ENCODE measurements around the gene TPCN2. TPM values are rescaled to one million over a fixed set of nuclear protein-coding genes. Genes with fewer than 3 reads are reported as not detected.
A peak's percentile ranks its signal among the peaks of the same experiment; 100 is the strongest.

Gene TPCN2
- total RNA-seq, 2 experiments from 2014 or later, result 21.4 to 22.1 TPM

- Mint-ChIP-seq H3K36me3 (peaks cover 2% of the 10 kb centered on the region), H3K4me1 (peaks cover 4% of the 10 kb centered on the region), H3K4me3 (no peak overlapping the region), H3K27me3 (no peaks in the 10 kb centered on the region), H3K9me3 (peaks cover 11% of the 10 kb centered on the region), H3K27ac (no peak overlapping the region)
- no peak for ATAC-seq (ENCODE audit: low read depth)
- DNase-seq, result no peak
- POLR2A ChIA-PET, result no interaction called here
These were observed 59.8 kb downstream of the TPCN2 start for GRCh38 chr11:69108559-69108958.

- ATAC-seq (ENCODE audit: low read depth), result no peak
- Mint-ChIP-seq H3K36me3 (peaks cover 2% of the 10 kb centered on the region), H3K27me3 (no peaks in the 10 kb centered on the region), H3K27ac (no peak overlapping the region), H3K9me3 (peaks cover 11% of the 10 kb centered on the region), H3K4me3 (no peak overlapping the region), H3K4me1 (peaks cover 4% of the 10 kb centered on the region)
- no peak for DNase-seq
- POLR2A ChIA-PET, result no interaction called here
These were observed 60.4 kb downstream of the TPCN2 start for GRCh38 chr11:69109101-69109500.

GRCh38 chr11:69110451-69110850 lies 61.7 kb downstream of the TPCN2 start:
- H3K27ac Mint-ChIP-seq, result no peak overlapping the region
- POLR2A ChIA-PET, result no interaction called here
- H3K36me3 Mint-ChIP-seq, result peaks cover 2% of the 10 kb centered on the region
- ATAC-seq (ENCODE audit: low read depth) (no peak), DNase-seq (no peak)
- H3K4me1 Mint-ChIP-seq, result peaks cover 4% of the 10 kb centered on the region
- peaks cover 11% of the 10 kb centered on the region for H3K9me3 Mint-ChIP-seq
- no peak overlapping the region for H3K4me3 Mint-ChIP-seq
- no peaks in the 10 kb centered on the region for H3K27me3 Mint-ChIP-seq

GRCh38 chr11:69111624-69112542 lies 63.2 kb downstream of the TPCN2 start:
- ATAC-seq (ENCODE audit: low read depth) (no peak), DNase-seq (no peak)
- peaks cover 2% of the 10 kb centered on the region for H3K4me1 Mint-ChIP-seq
- POLR2A ChIA-PET, result no interaction called here
- no peak overlapping the region for H3K27ac Mint-ChIP-seq
- no peak overlapping the region for H3K4me3 Mint-ChIP-seq
- H3K9me3 Mint-ChIP-seq, result peaks cover 11% of the 10 kb centered on the region
- H3K36me3 Mint-ChIP-seq, result peaks cover 2% of the 10 kb centered on the region
- H3K27me3 Mint-ChIP-seq, result no peaks in the 10 kb centered on the region

- H3K4me3 Mint-ChIP-seq, result no peak overlapping the region
- H3K27me3 Mint-ChIP-seq, result no peaks in the 10 kb centered on the region
- peaks cover 11% of the 10 kb centered on the region for H3K9me3 Mint-ChIP-seq
- peaks cover 1% of the 10 kb centered on the region for H3K36me3 Mint-ChIP-seq
- H3K27ac Mint-ChIP-seq, result no peak overlapping the region
- no peaks in the 10 kb centered on the region for H3K4me1 Mint-ChIP-seq
- ATAC-seq (ENCODE audit: low read depth), result no peak
- DNase-seq, result no peak
- POLR2A ChIA-PET, result no interaction called here
These were observed 64.5 kb downstream of the TPCN2 start for GRCh38 chr11:69113226-69113625.

- H3K4me3 Mint-ChIP-seq, result no peak overlapping the region
- ATAC-seq (ENCODE audit: low read depth) (no peak), DNase-seq (no peak)
- no peaks in the 10 kb centered on the region for H3K27me3 Mint-ChIP-seq
- peaks cover 10% of the 10 kb centered on the region for H3K9me3 Mint-ChIP-seq
- H3K4me1 Mint-ChIP-seq, result no peaks in the 10 kb centered on the region
- no peaks in the 10 kb centered on the region for H3K36me3 Mint-ChIP-seq
- H3K27ac Mint-ChIP-seq, result no peak overlapping the region
- POLR2A ChIA-PET, result no interaction called here
These were observed 65.1 kb downstream of the TPCN2 start for GRCh38 chr11:69113646-69114340.

- DNase-seq (no peak), ATAC-seq (ENCODE audit: low read depth) (no peak)
- POLR2A ChIA-PET, result no interaction called here
- no peaks in the 10 kb centered on the region for H3K27me3 Mint-ChIP-seq
- H3K4me1 Mint-ChIP-seq, result no peaks in the 10 kb centered on the region
- peaks cover 10% of the 10 kb centered on the region for H3K9me3 Mint-ChIP-seq
- no peak overlapping the region for H3K4me3 Mint-ChIP-seq
- H3K27ac Mint-ChIP-seq, result no peak overlapping the region
- H3K36me3 Mint-ChIP-seq, result no peaks in the 10 kb centered on the region
These were observed 65.6 kb downstream of the TPCN2 start for GRCh38 chr11:69114362-69114761.

GRCh38 chr11:69114811-69115523 lies 66.2 kb downstream of the TPCN2 start:
- H3K4me3 Mint-ChIP-seq, result no peak overlapping the region
- no peaks in the 10 kb centered on the region for H3K4me1 Mint-ChIP-seq
- DNase-seq (no peak), ATAC-seq (ENCODE audit: low read depth) (no peak)
- H3K27me3 Mint-ChIP-seq, result no peaks in the 10 kb centered on the region
- H3K36me3 Mint-ChIP-seq, result no peaks in the 10 kb centered on the region
- H3K27ac Mint-ChIP-seq, result no peak overlapping the region
- POLR2A ChIA-PET, result no interaction called here
- peaks cover 8% of the 10 kb centered on the region for H3K9me3 Mint-ChIP-seq

- Mint-ChIP-seq H3K4me1 (peaks cover 2% of the 10 kb centered on the region), H3K9me3 (peaks cover 1% of the 10 kb centered on the region), H3K27ac (no peak overlapping the region), H3K36me3 (no peaks in the 10 kb centered on the region), H3K4me3 (no peak overlapping the region), H3K27me3 (no peaks in the 10 kb centered on the region)
- POLR2A ChIA-PET, result no interaction called here
- DNase-seq, result peak; percentile 22
- ATAC-seq (ENCODE audit: low read depth), result no peak
These were observed 67.1 kb downstream of the TPCN2 start for GRCh38 chr11:69115586-69116560.

- no peak overlapping the region for H3K27ac Mint-ChIP-seq
- no peak overlapping the region for H3K4me3 Mint-ChIP-seq
- H3K4me1 Mint-ChIP-seq, result peaks cover 3% of the 10 kb centered on the region
- DNase-seq (no peak), ATAC-seq (ENCODE audit: low read depth) (no peak)
- H3K9me3 Mint-ChIP-seq, result no peaks in the 10 kb centered on the region
- POLR2A ChIA-PET, result no interaction called here
- no peaks in the 10 kb centered on the region for H3K27me3 Mint-ChIP-seq
- no peaks in the 10 kb centered on the region for H3K36me3 Mint-ChIP-seq
These were observed 67.9 kb downstream of the TPCN2 start for GRCh38 chr11:69116671-69117070.

GRCh38 chr11:69119190-69119589 lies 70.5 kb downstream of the TPCN2 start:
- POLR2A ChIA-PET, result no interaction called here

GRCh38 chr11:69120096-69120875 lies 71.6 kb downstream of the TPCN2 start:
- POLR2A ChIA-PET, result no interaction called here
- Mint-ChIP-seq H3K4me3 (no peak overlapping the region), H3K9me3 (no peaks in the 10 kb centered on the region), H3K36me3 (no peaks in the 10 kb centered on the region), H3K4me1 (peaks cover 13% of the 10 kb centered on the region), H3K27ac (peak overlapping the region; percentile 56), H3K27me3 (no peaks in the 10 kb centered on the region)
- ATAC-seq (ENCODE audit: low read depth), result no peak
- no peak for DNase-seq

More at GRCh38 chr11:69119190-69119589, 70.5 kb downstream of the TPCN2 start:
- H3K36me3 Mint-ChIP-seq, result no peaks in the 10 kb centered on the region
- no peak overlapping the region for H3K4me3 Mint-ChIP-seq
- ATAC-seq (ENCODE audit: low read depth) (no peak), DNase-seq (no peak)
- no peaks in the 10 kb centered on the region for H3K9me3 Mint-ChIP-seq
- H3K4me1 Mint-ChIP-seq, result peaks cover 11% of the 10 kb centered on the region
- H3K27ac Mint-ChIP-seq, result no peak overlapping the region
- no peaks in the 10 kb centered on the region for H3K27me3 Mint-ChIP-seq

All from activated naive CD8-positive, alpha-beta T cell treated with anti-CD3 and anti-CD28 coated beads, Interleukin-2, amount 10 ng/mL, durations not matched to agents 7 days and 5 days (primary cell).